ENCODE data around the gene LTB4R. TPM values are rescaled to one million over a fixed set of nuclear protein-coding genes. Genes with fewer than 3 reads are reported as not detected.
A peak's percentile ranks its signal among the peaks of the same experiment; 100 is the strongest.

The LTB4R gene
- total and polyA plus RNA-seq, 2 donors (not counting 1 experiment from before 2014, with no cell fraction given): 0.62 to 0.66 TPM

DNA sequence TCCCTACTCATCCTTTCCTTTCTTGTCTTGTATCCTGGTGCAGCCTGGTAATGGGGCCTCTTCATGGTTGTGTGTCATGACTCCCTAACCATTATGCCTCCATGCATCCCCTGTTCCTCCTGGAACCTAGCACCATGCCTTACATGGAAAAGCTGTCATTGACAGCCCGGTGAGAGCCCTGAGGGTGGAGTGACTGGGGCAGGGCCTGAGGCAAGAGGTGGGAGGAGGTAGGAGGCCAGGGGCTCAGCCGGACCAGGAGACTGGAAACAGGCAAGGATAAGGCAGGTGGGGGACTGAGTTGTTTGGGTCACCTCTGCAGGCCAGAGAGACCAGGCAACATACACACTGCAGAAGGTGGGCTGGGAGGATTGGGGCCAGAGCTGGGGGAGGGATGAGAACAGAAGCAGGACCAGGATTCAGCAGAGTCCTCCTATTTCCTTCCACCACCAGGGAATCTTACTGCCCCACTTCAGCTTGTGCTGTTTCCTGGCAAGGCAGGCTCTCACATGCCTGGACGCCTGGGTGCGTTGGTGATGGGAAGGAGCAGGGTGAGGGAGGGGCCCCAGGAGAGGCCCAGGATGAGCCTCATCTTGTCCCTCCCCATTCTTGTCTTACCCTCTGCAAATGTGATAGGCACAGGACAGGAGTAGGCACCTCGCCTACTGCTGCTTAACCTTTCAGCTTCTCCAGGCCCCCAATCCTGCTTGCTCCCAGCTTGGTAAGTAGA, 1.6 kb upstream of the LTB4R start, which contains the start of gene LTB4R2:
LTB4R2 (plus strand) TSS at position 603 of the 727 bp plus-strand sequence. CDS start 525 bp downstream, outside the sequence.
- peak within 1 kb of the TSS; percentile 10 for H3K27ac ChIP-seq (ENCODE audit: insufficient read depth, low read length)
- H3K9ac ChIP-seq (ENCODE audit: insufficient read depth, low read length): no peak within 1 kb of the TSS
- peaks cover 4% of the 10 kb centered on the region for H3K36me3 ChIP-seq (ENCODE audit: control insufficient read depth, insufficient read depth, low read length)
- peak within 1 kb of the TSS in 1 of 4 experiments; percentile 42 for H3K4me3 ChIP-seq (replicated peaks in 1 of 4; ENCODE audit: control extremely low read depth in 1 of 4, insufficient read depth in 1 of 4, low read depth in 3 of 4, low read length in 4 of 4)
- no peak for DNase-seq (ENCODE audit: low read depth in 2 of 2)
- peaks cover 12% of the 10 kb centered on the region for H3K4me1 ChIP-seq (ENCODE audit: control insufficient read depth, extremely low read depth, insufficient read depth, low read length)
- TF ChIP-seq EZH2 (IDR thresholded peaks at IDR 0.05; ENCODE audit: low read length, missing control alignments) (no peak), CTCF (conservative IDR thresholded peaks at IDR 0.05 in 1 of 2, IDR thresholded peaks at IDR 0.05 in 1 of 2; ENCODE audit: low read depth in 1 of 2, low read length in 2 of 2) (no peak)
- H3K79me2 ChIP-seq (ENCODE audit: control insufficient read depth, insufficient read depth, low read length): no peaks in the 10 kb centered on the region
- peak within 1 kb of the TSS; percentile 51 for H3K4me2 ChIP-seq (ENCODE audit: extremely low read depth, insufficient read depth, low read length)
- no peak within 1 kb of the TSS for H2AFZ ChIP-seq (ENCODE audit: low read length)
- H3K27me3 ChIP-seq (ENCODE audit: control insufficient read depth, insufficient read depth, low read length): no peaks in the 10 kb centered on the region
- H3K9me3 ChIP-seq (ENCODE audit: control insufficient read depth, insufficient read depth, low read depth, low read length): no peaks in the 10 kb centered on the region
- no peaks in the 10 kb centered on the region for H4K20me1 ChIP-seq (ENCODE audit: control insufficient read depth, extremely low read depth, insufficient read depth, low read length)

DNA sequence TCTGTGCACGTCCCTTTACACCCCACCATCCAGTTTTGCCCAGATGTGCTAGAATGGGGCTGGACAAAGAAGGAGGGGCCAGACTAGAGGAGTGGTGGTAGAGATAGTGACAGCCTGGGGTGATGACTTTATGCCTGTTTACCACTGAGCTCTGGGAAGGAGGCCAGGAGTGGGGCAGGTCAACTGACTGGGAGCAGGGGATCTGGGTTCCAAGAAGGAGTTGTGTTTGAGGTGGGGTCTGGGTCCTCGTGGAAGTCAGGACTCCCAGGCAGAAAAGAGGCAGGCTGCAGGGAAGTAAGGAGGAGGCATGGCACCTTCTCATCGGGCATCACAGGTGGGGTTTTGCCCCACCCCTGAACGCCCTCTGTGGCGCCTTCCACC, 1.0 kb upstream of the LTB4R start:
- Histone ChIP-seq H3K4me3 (replicated peaks in 1 of 4; ENCODE audit: control extremely low read depth in 1 of 4, insufficient read depth in 1 of 4, low read depth in 3 of 4, low read length in 4 of 4) (peak overlapping the region in 1 of 4 experiments; percentile 42), H3K4me2 (ENCODE audit: extremely low read depth, insufficient read depth, low read length) (no peak overlapping the region), H3K9ac (ENCODE audit: insufficient read depth, low read length) (no peak overlapping the region)

More for the DNA sequence above, 1.0 kb upstream of the LTB4R start:
- H3K36me3 ChIP-seq (ENCODE audit: control insufficient read depth, insufficient read depth, low read length): peaks cover 3% of the 10 kb centered on the region
- TF ChIP-seq EZH2 (IDR thresholded peaks at IDR 0.05; ENCODE audit: low read length, missing control alignments): no peak
- no peak for TF ChIP-seq CTCF (conservative IDR thresholded peaks at IDR 0.05 in 1 of 2, IDR thresholded peaks at IDR 0.05 in 1 of 2; ENCODE audit: low read depth in 1 of 2, low read length in 2 of 2)
- no peak for DNase-seq (ENCODE audit: low read depth in 2 of 2)
- H3K27ac ChIP-seq (ENCODE audit: insufficient read depth, low read length): peak overlapping the region; percentile 10
- H4K20me1 ChIP-seq (ENCODE audit: control insufficient read depth, extremely low read depth, insufficient read depth, low read length): no peaks in the 10 kb centered on the region
- H2AFZ ChIP-seq (ENCODE audit: low read length): no peak overlapping the region
- H3K79me2 ChIP-seq (ENCODE audit: control insufficient read depth, insufficient read depth, low read length): no peaks in the 10 kb centered on the region
- no peaks in the 10 kb centered on the region for H3K27me3 ChIP-seq (ENCODE audit: control insufficient read depth, insufficient read depth, low read length)
- H3K9me3 ChIP-seq (ENCODE audit: control insufficient read depth, insufficient read depth, low read depth, low read length): no peaks in the 10 kb centered on the region
- peaks cover 12% of the 10 kb centered on the region for H3K4me1 ChIP-seq (ENCODE audit: control insufficient read depth, extremely low read depth, insufficient read depth, low read length)

Measured in fibroblast of lung (primary cell).